Thoracic aorta (tissue), 2 donors: ENCODE measurements around the gene CPLX3. TPM values are rescaled to one million over a fixed set of nuclear protein-coding genes. Genes with fewer than 3 reads are reported as not detected.

Source experiments
- ATAC-seq: fragments of 150-250 bp; one replicate; pipeline ENCODE4 v1.8.0; 2017; ENCODE audit warnings: low read depth; ENCODE audit not compliant: insufficient number of reproducible peaks, low FRiP score
- DNase-seq: peaks from one replicate; pipeline ENCODE4 v3.0.0-alpha.2; 2020; ENCODE audit warnings: low spot score
- H3K27ac ChIP-seq, 2 donors: fragments of 200-600 bp; sonication (generic); 1 replicate in 1 of 2; 2 replicates in 1 of 2; pipeline ENCODE4 v1.5.1; 2016; ENCODE audit warnings: mild to moderate bottlenecking in 2 of 2, moderate library complexity in 2 of 2
- H3K27me3 ChIP-seq: fragments of 200-600 bp; sonication (generic); replicated peaks from 2 replicates; pipeline ENCODE4 v1.6.0; 2016; ENCODE audit warnings: mild to moderate bottlenecking; ENCODE audit not compliant: insufficient read depth
- H3K36me3 ChIP-seq: fragments of 200-600 bp; sonication (generic); one replicate; pipeline ENCODE4 v1.5.1; 2016
- H3K4me1 ChIP-seq, 2 donors: fragments of 200-600 bp; sonication (generic); 1 replicate in 1 of 2; 2 replicates in 1 of 2; pipeline versions ENCODE4 v1.5.1 to v1.6.0; 2016; ENCODE audit warnings: low read depth in 2 of 2, mild to moderate bottlenecking in 1 of 2; ENCODE audit not compliant: control insufficient read depth in 1 of 2
- H3K4me3 ChIP-seq: fragments of 200-600 bp; sonication (generic); 2 replicates; pipeline ENCODE4 v1.5.1; 2016; ENCODE audit warnings: mild to moderate bottlenecking
- H3K9me3 ChIP-seq: fragments of 200-600 bp; sonication (generic); 2 replicates; pipeline ENCODE4 v1.5.1; 2016
- CTCF ChIP-seq: fragments of 200-600 bp; sonication (generic); IDR thresholded peaks from one replicate; pipeline ENCODE4 v1.5.1; 2019; ENCODE audit warnings: antibody characterized with exemption
- total RNA-seq, 2 donors: library from RNA; depleted of rRNA; stranded (reverse); fragments of >200 nt; gene quantifications; one replicate each; pipeline versions ENCODE4 v1.1.0 to v1.2.3, GENCODE V29; 2016

Gene CPLX3
- total RNA-seq, 2 donors from 2014 or later, result not detected

DNA sequence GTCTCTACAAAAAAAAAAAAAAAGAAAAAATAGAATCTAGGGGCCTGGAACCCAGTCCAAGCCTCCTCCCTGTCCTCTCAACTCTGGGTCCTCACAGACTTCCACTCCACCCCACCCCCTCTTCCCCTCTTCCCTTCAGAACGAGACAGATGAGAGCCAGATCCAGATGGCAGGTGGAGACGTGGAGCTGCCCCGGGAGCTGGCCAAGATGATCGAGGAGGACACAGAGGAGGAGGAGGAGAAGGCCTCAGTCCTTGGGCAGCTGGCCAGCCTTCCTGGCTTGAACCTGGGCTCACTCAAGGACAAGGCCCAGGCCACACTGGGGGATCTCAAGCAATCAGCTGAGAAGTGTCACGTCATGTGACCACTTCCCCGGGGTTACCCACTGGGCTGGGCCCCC lies 3.6 kb downstream of the CPLX3 start:
- Histone ChIP-seq H3K27ac (no peak overlapping the region), H3K9me3 (no peaks in the 10 kb centered on the region), H3K4me3 (no peak overlapping the region), H3K27me3 (peaks cover 6% of the 10 kb centered on the region), H3K4me1 (no peaks in the 10 kb centered on the region), H3K36me3 (no peaks in the 10 kb centered on the region)
- ATAC-seq, result no peak
- no peak for DNase-seq
- TF ChIP-seq CTCF, result no peak

- H3K4me1 ChIP-seq, result no peaks in the 10 kb centered on the region
- no peak overlapping the region for H3K4me3 ChIP-seq
- peaks cover 6% of the 10 kb centered on the region for H3K27me3 ChIP-seq
- no peak for TF ChIP-seq CTCF
- no peak for DNase-seq
- H3K9me3 ChIP-seq, result no peaks in the 10 kb centered on the region
- no peak for ATAC-seq
- no peak overlapping the region for H3K27ac ChIP-seq
- no peaks in the 10 kb centered on the region for H3K36me3 ChIP-seq
Observed at GRCh38 chr15:74830868-74831267, 4.4 kb downstream of the CPLX3 start.

GRCh38 chr15:74831813-74832495 lies 5.5 kb downstream of the CPLX3 start:
- DNase-seq (no peak), ATAC-seq (no peak)
- H3K4me3 ChIP-seq, result no peak overlapping the region
- no peaks in the 10 kb centered on the region for H3K9me3 ChIP-seq
- H3K27me3 ChIP-seq, result peaks cover 3% of the 10 kb centered on the region
- no peak for TF ChIP-seq CTCF
- H3K36me3 ChIP-seq, result no peaks in the 10 kb centered on the region
- H3K27ac ChIP-seq, result no peak overlapping the region
- no peaks in the 10 kb centered on the region for H3K4me1 ChIP-seq

- no peak for ATAC-seq
Observed at GRCh38 chr15:74832826-74833225, 6.4 kb downstream of the CPLX3 start.

More at GRCh38 chr15:74832826-74833225, 6.4 kb downstream of the CPLX3 start:
- Histone ChIP-seq H3K4me1 (no peaks in the 10 kb centered on the region), H3K27ac (no peak overlapping the region), H3K4me3 (no peak overlapping the region), H3K9me3 (no peaks in the 10 kb centered on the region), H3K27me3 (no peaks in the 10 kb centered on the region), H3K36me3 (no peaks in the 10 kb centered on the region)
- no peak for DNase-seq
- no peak for TF ChIP-seq CTCF
